Progenitor cell of endocrine pancreas (in vitro differentiated cells): ENCODE data around the gene TBXAS1. TPM values are rescaled to one million over a fixed set of nuclear protein-coding genes. Genes with fewer than 3 reads are reported as not detected.

Experiments
- DNase-seq: peaks from one replicate; pipeline ENCODE4 v3.0.0; 2021; ENCODE audit warnings: low spot score; ENCODE audit not compliant: unreplicated experiment
- H3K27ac Mint-ChIP-seq: 2 replicates; pipeline ENCODE4 v1.8.0; 2021; ENCODE audit warnings: mild to moderate bottlenecking, moderate library complexity, mixed read lengths
- H3K27me3 Mint-ChIP-seq: 2 replicates; pipeline ENCODE4 v1.8.0; 2021; ENCODE audit warnings: mixed read lengths
- H3K36me3 Mint-ChIP-seq: 2 replicates; pipeline ENCODE4 v1.8.0; 2022; ENCODE audit warnings: mixed read lengths; ENCODE audit not compliant: insufficient read depth
- H3K4me1 Mint-ChIP-seq: 2 replicates; pipeline ENCODE4 v1.8.0; 2021; ENCODE audit warnings: low read depth, mixed read lengths
- H3K4me3 Mint-ChIP-seq: 2 replicates; pipeline ENCODE4 v1.8.0; 2021; ENCODE audit warnings: low read depth, mild to moderate bottlenecking, moderate library complexity, mixed read lengths
- H3K9me3 Mint-ChIP-seq: 2 replicates; pipeline ENCODE4 v1.8.0; 2021; ENCODE audit warnings: low read depth, mixed read lengths
- total RNA-seq: library from RNA; stranded (reverse); gene quantifications from 2 replicates; pipeline ENCODE4 v1.2.1, GENCODE V29; 2021
- TF ChIP-seq, protein P1 (sequence below): fragments of 200-600 bp; sonication (generic); IDR thresholded peaks from one replicate; pipeline ENCODE4 v1.5.0; 2021; ENCODE audit warnings: antibody characterized with exemption, mild to moderate bottlenecking; ENCODE audit not compliant: unreplicated experiment

Gene TBXAS1
- total RNA-seq, 1 donor from 2014 or later = 10.4 TPM

DNA sequence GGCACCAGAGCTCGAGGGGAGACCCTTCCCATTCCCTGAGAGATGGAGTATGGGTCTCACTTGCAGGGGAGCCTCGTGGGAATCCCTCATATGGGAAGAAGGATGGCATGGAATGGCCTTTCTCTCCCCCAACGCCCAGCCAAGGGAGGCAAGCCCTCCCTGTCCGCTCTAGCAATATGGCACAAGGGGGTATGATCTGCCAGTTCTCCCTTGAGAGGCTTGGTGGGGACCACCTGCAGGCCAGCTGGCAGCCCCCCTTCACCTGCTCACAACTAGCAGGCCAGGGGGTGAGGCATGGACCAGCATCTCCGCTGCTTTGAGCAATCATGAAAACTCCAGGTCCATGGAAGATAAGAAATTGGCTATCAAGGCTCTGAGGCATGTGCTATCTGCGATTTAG, 162.8 kb downstream of the TBXAS1 start:
- H3K27me3 Mint-ChIP-seq = peaks cover 17% of the 10 kb centered on the region
- no peak overlapping the region for H3K4me3 Mint-ChIP-seq
- no peaks in the 10 kb centered on the region for H3K36me3 Mint-ChIP-seq
- DNase-seq = no peak
- TF ChIP-seq, protein P1, sequence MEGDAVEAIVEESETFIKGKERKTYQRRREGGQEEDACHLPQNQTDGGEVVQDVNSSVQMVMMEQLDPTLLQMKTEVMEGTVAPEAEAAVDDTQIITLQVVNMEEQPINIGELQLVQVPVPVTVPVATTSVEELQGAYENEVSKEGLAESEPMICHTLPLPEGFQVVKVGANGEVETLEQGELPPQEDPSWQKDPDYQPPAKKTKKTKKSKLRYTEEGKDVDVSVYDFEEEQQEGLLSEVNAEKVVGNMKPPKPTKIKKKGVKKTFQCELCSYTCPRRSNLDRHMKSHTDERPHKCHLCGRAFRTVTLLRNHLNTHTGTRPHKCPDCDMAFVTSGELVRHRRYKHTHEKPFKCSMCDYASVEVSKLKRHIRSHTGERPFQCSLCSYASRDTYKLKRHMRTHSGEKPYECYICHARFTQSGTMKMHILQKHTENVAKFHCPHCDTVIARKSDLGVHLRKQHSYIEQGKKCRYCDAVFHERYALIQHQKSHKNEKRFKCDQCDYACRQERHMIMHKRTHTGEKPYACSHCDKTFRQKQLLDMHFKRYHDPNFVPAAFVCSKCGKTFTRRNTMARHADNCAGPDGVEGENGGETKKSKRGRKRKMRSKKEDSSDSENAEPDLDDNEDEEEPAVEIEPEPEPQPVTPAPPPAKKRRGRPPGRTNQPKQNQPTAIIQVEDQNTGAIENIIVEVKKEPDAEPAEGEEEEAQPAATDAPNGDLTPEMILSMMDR = no peak
- no peaks in the 10 kb centered on the region for H3K9me3 Mint-ChIP-seq
- peaks cover 7% of the 10 kb centered on the region for H3K4me1 Mint-ChIP-seq
- H3K27ac Mint-ChIP-seq = no peak overlapping the region

DNA sequence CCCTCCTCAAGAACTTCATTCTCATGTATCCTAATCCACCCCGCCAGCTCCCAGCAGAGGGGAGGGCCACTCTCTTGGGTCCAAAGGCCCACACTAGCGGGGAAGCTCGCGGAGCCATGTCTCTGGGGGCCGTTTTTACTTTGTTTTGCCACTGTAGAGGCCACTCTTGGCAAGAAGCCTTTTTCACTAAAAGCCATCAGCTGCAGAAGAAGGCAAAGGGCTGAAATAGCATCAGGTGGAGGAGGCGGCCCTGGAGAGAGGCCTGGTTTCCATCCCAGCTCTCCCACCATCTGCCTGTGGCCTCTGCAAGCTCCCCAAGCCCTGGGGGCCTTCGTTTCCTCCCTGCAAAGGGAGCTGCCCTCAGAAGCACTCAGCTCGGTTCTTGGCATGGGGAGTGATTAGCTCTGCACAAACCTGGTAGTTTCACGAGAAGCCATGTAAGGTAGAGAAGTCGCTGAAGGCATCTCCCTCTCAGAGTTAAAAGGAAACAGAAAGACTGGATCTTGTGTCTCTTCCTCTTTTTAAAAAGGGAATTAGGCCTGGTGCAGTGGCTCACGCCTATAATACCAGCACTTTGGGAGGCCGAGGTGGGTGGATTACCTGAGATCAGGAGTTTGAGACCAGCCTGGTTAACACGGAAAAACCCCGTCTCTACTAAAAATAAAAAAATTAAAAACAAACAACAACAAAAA, 163.4 kb downstream of the TBXAS1 start:
- Mint-ChIP-seq H3K27ac (no peak overlapping the region), H3K27me3 (peaks cover 17% of the 10 kb centered on the region), H3K4me1 (peaks cover 7% of the 10 kb centered on the region), H3K36me3 (no peaks in the 10 kb centered on the region), H3K4me3 (no peak overlapping the region), H3K9me3 (no peaks in the 10 kb centered on the region)
- TF ChIP-seq, protein P1 = no peak
- no peak for DNase-seq

DNA sequence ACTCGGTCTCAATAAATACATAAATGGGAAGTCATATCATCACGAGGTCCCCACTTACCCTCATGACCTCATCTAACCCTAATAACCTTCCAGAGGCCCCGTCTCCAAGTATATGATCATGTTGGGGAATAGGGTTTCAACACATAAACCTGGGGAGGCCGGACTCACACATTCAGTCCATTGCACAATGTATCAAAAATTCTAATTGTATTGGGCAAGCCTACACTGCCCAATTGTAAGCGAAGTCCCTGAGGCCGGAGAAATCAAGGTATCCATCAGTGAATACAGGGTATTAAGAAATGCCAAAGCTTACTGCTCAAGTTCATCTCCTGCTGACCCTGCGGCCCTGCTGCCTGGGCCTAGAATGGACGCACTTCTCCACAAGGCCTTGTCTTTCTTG, 164.1 kb downstream of the TBXAS1 start:
- H3K4me1 Mint-ChIP-seq = peaks cover 7% of the 10 kb centered on the region

DNA sequence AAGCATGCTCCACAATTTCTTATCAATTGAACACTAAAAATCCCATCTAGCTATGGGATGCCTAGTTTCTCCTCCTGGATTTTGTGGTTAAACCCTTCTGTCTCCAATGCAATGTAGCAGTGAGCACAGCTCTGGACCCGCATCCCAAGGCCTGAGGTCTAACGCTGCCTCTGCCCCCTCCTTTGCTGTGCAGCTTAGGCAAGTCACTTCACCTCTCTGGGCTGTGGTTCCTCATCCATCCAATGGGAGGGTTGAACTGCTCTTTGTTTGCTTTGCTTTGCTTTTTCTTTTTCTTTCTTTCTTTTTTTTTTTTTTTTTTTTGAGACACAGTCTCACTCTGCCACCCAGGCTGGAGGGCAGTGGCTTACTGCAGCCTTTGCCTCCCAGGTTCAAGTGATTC, 164.5 kb downstream of the TBXAS1 start:
- no peak for DNase-seq
- Mint-ChIP-seq H3K4me1 (peaks cover 7% of the 10 kb centered on the region), H3K4me3 (no peak overlapping the region), H3K27me3 (peaks cover 14% of the 10 kb centered on the region), H3K27ac (no peak overlapping the region), H3K9me3 (no peaks in the 10 kb centered on the region), H3K36me3 (no peaks in the 10 kb centered on the region)
- TF ChIP-seq, protein P1 = no peak

More for the DNA sequence above, 164.1 kb downstream of the TBXAS1 start:
- H3K9me3 Mint-ChIP-seq = no peaks in the 10 kb centered on the region
- no peak for DNase-seq
- H3K27ac Mint-ChIP-seq = no peak overlapping the region
- TF ChIP-seq, protein P1 = no peak
- no peak overlapping the region for H3K4me3 Mint-ChIP-seq
- H3K27me3 Mint-ChIP-seq = peaks cover 17% of the 10 kb centered on the region
- H3K36me3 Mint-ChIP-seq = no peaks in the 10 kb centered on the region

DNA sequence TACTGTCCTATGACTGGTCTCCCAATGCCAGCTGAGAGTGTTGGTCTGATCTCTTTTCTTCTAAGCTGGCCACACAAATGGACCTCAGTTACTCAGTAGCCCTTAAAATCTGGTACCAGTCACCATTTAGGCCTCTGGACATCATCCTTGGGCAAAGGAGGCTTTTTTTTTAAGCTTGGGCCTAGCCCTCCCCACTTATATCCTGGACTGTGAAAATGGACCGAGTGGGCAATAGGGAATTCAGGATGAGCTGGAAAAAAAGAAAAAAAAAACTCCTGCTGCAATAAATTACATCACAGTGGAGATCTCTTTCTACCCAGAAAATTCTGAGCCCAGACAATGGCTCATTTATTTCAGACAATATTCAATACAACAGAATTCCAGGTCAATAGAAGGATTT, 165.3 kb downstream of the TBXAS1 start:
- H3K27ac Mint-ChIP-seq = no peak overlapping the region
- H3K4me3 Mint-ChIP-seq = no peak overlapping the region
- H3K9me3 Mint-ChIP-seq = no peaks in the 10 kb centered on the region
- peaks cover 9% of the 10 kb centered on the region for H3K27me3 Mint-ChIP-seq
- H3K36me3 Mint-ChIP-seq = no peaks in the 10 kb centered on the region
- TF ChIP-seq, protein P1 = no peak
- H3K4me1 Mint-ChIP-seq = peaks cover 7% of the 10 kb centered on the region
- DNase-seq = no peak
